ENCODE results near the gene AGTRAP.

DNA sequence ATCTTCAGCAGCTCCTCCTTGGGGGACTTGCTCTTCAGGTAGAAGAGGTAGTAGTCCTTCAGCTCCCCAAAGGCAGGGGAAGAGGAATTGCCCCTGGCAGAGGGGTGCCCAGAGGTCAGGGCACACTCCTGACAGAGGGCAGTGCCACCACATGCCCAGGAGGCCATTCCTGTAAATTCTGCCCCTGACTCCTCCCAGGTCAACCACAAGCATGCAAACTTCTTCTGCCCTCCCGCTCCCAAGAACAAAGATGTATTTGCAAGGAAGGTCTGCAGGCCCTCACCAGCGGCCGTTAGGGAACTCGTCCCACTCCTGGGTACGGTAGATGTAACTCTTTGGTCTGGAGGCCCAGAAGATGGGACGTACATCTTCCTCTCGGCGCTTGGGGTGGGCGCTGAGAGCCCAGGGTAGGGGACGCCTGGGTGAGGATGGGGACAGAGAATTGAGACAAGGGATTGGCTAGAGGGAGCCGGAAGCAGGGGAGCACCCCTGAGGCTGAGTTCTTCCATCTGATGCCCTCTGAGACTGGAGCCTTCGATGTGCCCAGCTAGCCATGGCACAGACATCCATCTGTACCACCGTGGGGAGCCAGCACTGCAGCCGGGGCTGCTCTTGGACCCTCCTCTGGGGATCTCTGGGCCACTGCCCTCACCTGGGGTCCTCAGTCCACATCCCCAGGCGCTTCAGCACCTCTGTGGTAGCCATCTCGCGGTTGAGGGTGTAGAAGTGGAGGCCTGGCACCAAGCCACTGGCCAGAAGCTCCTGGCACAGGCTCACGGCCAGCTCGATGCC, 58.7 kb downstream of the AGTRAP start:
- TF ChIP-seq CTCF (IDR thresholded peaks at IDR 0.05), result no peak
- no peak for TF ChIP-seq POLR2AphosphoS5 (IDR thresholded peaks at IDR 0.05; ENCODE audit: low read depth, low read length)
- TF ChIP-seq, protein P1, sequence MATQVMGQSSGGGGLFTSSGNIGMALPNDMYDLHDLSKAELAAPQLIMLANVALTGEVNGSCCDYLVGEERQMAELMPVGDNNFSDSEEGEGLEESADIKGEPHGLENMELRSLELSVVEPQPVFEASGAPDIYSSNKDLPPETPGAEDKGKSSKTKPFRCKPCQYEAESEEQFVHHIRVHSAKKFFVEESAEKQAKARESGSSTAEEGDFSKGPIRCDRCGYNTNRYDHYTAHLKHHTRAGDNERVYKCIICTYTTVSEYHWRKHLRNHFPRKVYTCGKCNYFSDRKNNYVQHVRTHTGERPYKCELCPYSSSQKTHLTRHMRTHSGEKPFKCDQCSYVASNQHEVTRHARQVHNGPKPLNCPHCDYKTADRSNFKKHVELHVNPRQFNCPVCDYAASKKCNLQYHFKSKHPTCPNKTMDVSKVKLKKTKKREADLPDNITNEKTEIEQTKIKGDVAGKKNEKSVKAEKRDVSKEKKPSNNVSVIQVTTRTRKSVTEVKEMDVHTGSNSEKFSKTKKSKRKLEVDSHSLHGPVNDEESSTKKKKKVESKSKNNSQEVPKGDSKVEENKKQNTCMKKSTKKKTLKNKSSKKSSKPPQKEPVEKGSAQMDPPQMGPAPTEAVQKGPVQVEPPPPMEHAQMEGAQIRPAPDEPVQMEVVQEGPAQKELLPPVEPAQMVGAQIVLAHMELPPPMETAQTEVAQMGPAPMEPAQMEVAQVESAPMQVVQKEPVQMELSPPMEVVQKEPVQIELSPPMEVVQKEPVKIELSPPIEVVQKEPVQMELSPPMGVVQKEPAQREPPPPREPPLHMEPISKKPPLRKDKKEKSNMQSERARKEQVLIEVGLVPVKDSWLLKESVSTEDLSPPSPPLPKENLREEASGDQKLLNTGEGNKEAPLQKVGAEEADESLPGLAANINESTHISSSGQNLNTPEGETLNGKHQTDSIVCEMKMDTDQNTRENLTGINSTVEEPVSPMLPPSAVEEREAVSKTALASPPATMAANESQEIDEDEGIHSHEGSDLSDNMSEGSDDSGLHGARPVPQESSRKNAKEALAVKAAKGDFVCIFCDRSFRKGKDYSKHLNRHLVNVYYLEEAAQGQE (IDR thresholded peaks at IDR 0.05; ENCODE audit: insufficient read depth in 1 of 2, low read depth in 2 of 2, low read length in 1 of 2), result no peak

Measured in Panc1 (cell line).